Esophagus muscularis mucosa (tissue), 4 donors: Measurements from ENCODE around the gene GAD2.

ENCODE experiments used
- EP300 ChIP-seq: sonication (generic); formaldehyde crosslinking; IDR thresholded peaks from one replicate; pipeline ENCODE4 v1.6.1; 2017; ENCODE audit warnings: antibody characterized with exemption
- POLR2A ChIP-seq: fragments of 450-650 bp; IDR thresholded peaks from one replicate; pipeline ENCODE4 v1.6.1; 2017; ENCODE audit warnings: antibody characterized with exemption, moderate library complexity, mild to moderate bottlenecking, low read depth
- POLR2AphosphoS5 ChIP-seq, 2 donors: sonication (generic); formaldehyde crosslinking; IDR thresholded peaks; one replicate each; pipeline ENCODE4 v1.6.1; 2017; ENCODE audit warnings: antibody characterized with exemption in 2 of 2
- TF ChIP-seq, protein P1 (sequence below), 3 experiments: fragments of 200-600 bp in 2 of 3; fragments of 450-650 bp in 1 of 3; sonication (generic) in 2 of 3; IDR thresholded peaks; one replicate each; pipeline ENCODE4 v1.5.1; 2017 to 2019; ENCODE audit warnings: antibody characterized with exemption in 3 of 3, mild to moderate bottlenecking in 2 of 3, moderate library complexity in 1 of 3

GRCh38 chr10:26318672-26319071, 102.1 kb downstream of the GAD2 start:
- TF ChIP-seq, protein P1, sequence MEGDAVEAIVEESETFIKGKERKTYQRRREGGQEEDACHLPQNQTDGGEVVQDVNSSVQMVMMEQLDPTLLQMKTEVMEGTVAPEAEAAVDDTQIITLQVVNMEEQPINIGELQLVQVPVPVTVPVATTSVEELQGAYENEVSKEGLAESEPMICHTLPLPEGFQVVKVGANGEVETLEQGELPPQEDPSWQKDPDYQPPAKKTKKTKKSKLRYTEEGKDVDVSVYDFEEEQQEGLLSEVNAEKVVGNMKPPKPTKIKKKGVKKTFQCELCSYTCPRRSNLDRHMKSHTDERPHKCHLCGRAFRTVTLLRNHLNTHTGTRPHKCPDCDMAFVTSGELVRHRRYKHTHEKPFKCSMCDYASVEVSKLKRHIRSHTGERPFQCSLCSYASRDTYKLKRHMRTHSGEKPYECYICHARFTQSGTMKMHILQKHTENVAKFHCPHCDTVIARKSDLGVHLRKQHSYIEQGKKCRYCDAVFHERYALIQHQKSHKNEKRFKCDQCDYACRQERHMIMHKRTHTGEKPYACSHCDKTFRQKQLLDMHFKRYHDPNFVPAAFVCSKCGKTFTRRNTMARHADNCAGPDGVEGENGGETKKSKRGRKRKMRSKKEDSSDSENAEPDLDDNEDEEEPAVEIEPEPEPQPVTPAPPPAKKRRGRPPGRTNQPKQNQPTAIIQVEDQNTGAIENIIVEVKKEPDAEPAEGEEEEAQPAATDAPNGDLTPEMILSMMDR (IDR thresholded peaks at IDR 0.05): no peak
- no peak for TF ChIP-seq POLR2AphosphoS5 (IDR thresholded peaks at IDR 0.05)
- no peak for TF ChIP-seq POLR2A
- no peak for TF ChIP-seq EP300
